OCI-LY3 (cell line): ENCODE results near the gene P3R3URF.

Experiments
- CTCF ChIP-seq: fragments of 200-600, 300-600 bp; sonication (generic); IDR thresholded peaks from 2 replicates; pipeline ENCODE4 v1.5.1; 2014; ENCODE audit warnings: antibody characterized with exemption, low read length, low read depth
- EZH2phosphoT487 ChIP-seq: fragments of 200-600 bp; shearing (Covaris generic); IDR thresholded peaks from 2 replicates; pipeline ENCODE4 v1.6.1; 2018; ENCODE audit warnings: antibody characterized with exemption, mixed run types, low read depth

GRCh38 chr1:46186076-46186475 lies 9.8 kb upstream of the P3R3URF start:
- no peak for TF ChIP-seq CTCF
- TF ChIP-seq EZH2phosphoT487 = no peak
